Kasumi-1 (cell line): ENCODE data around the gene TOMM70.
"Not testable (repeated sequence)": the region's sequence is repeated elsewhere in the genome, so short reads cannot be mapped to it uniquely, and the experiment has no call there.

ENCODE experiments used
- DNase-seq, 2 experiments: peaks; one replicate each; lab custom pipeline; 2025; lab: John Stamatoyannopoulos, UW

TOMM70 gene

DNA sequence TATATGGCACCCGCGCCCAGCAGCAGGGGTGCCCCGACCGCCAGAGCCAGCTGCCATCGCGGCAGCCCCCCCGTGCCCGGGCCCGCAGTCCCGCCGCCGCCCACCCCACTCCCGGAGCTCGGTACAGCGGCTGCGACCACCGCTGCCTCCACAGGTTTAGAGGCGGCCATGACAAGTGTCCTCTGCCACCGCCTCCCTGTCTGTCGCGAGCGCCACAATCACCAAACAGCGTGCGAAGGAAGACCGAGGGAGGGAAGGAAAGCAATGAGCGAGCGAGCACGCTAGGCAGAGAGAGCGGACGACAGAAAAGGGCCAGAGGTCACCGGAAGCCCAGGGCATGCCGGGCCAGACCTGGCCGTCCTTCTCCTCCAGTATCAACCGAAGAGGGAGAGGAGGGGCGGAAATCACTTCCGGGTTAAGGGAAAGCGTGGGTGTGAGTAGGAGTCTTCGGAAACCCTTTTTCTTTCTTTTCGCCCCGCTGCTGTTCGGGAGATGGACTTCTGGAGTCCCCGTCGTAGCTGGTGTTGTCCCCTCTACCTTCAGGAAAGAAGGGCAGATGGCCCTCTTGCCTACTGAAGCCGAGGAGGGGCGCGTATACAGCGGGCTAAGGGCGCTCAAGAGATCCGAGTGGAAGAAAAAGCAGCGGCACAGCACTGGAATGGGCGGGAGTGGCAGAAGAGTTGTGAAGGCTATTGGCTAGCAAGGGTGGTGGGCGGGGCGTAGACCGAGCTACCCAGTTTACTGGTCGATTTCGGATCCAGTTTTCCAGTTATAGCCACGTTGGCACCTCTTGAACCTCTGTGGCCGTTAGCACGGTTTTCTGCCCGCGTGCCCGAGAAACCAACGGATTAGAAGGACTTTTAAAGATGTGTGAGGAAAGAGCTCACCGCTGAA lies at the start of gene TOMM70, which contains the start of gene LNP1:
Gene TOMM70 (minus strand): TSS at position 310 of the 894 bp plus-strand sequence. CDS start 140 bp downstream, at position 170.
Gene LNP1 (plus strand): TSS at position 760 of the 894 bp plus-strand sequence. CDS start 28,191 bp downstream, outside the sequence.
- DNase-seq, result peak; percentile 97

DNA sequence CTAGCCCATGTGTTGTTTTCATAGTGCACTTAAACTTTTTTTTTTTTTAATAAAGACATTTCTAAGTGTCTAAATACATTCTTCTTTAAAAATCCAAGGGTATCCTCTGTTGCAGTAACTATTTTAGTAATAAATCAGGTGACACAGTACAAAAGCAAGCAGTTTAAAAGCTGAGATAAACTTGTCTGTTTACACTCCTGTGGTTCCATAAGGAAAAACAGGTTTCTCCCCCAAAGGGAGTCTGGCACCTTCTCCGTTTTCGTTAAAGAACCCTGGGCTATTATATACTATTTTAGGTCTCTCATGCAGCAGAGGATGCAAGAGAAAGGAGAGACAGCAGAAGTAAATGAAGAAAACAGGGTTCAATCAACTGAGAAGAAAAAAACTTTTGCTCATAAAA lies 48.3 kb upstream of the TOMM70 start:
- no peak for DNase-seq

DNA sequence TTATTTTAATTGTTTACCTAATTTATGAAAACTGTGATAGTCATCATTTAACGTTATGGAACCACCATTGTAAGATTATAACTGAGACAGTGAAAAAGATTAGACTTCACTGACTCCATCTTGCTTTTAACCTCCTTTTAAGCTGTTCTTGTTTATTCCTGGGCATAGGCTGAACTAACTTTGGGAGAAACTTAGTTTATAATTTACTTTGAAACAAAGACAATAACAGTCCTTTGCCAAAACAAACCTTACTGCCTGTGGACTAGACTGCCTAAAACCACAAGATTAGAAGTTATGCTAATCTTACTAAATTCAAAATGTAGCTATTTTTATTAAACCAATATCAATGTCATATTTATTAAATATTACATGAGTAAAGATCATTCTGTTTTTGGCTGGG lies 47.2 kb upstream of the TOMM70 start:
- DNase-seq, result no peak

GRCh38 chr3:100447067-100447466 lies 46.2 kb upstream of the TOMM70 start:
- not testable (repeated sequence) for DNase-seq

- DNase-seq, result no peak
Measured at GRCh38 chr3:100443690-100444089, 42.8 kb upstream of the TOMM70 start.

- no peak for DNase-seq
Measured at GRCh38 chr3:100440895-100441294, 40.0 kb upstream of the TOMM70 start.

DNA sequence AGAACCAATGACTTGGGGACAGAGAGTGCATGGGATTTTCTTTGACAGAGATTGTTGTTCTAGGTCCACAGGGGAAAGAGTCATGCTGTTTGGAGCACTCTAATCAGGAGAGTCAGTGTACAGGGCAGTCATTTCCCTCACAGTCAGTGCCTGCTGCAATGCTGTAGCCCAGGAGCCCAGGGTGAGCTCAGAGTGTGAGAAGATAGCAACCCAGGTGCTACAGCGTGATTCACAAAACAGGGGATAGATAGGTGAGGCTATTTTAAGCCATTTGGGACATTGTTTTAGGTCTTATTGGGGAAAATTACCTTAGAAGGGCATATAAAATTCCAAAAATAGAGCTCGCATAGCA lies 37.7 kb upstream of the TOMM70 start:
- DNase-seq, result no peak

DNA sequence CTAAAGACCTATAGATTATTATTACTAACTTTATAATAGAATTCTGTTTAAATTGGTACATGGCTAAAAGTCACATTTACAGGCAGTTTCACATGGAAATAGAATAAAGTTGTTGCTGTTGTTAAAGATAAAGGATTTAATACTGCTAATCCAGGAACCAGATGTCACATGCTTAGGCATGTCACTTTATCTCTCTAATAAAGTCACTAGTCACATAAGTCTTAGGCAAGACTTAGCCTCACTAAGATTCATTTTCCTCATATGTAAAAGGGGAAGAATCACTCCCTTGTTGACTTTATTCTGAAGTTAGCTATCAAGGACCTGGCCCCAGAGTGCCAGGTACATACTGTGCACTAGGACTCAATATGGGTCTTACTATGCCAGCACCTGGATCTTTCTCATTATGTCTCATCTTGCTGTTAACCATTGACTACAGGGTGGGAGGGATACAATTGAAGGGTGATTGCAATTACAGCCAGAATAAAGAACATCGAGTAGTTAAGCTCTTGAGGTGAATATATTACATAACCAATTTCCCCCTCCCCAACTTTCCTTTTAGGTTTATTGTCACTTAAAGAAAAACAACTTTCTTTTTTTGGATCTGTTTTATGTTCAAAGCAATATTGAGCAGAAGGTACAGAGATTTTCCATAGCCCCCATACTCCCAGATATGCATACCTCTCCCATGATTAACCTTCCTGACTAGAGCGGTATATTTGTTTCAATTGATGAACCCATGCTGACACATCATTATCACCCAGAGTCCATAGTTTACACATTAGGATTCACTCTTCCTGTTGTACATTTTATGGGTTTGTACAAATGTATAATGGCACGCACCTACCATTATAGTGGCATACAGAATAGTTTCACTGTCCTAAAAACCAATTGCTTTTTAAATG lies 37.1 kb upstream of the TOMM70 start:
- DNase-seq, result no peak

GRCh38 chr3:100436951-100437350 lies 36.1 kb upstream of the TOMM70 start:
- no peak for DNase-seq

DNA sequence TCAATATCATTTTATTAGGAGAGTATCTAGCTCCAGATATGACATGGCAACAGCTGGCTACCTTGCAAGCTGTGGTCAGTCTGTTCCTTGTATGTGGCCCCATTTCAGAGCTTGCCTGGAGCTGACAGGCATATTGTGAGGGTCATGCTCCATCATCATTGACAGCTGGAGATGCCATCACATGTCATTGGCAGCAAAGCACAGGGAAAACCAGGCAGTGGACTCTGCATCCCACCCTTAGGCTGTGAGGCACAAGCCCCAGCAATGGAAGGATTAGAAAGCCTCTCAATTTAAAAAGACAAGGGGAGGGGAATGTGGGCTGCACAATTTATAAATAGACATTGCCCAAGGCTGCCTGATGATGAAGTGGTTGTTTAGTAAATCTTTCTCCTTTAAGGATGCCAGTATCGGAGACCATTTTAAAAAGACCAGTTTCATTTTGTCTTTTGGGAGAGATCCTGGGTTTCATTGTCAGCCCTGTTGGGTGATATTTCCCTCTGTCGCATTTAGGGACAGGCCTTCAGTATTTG lies 28.4 kb upstream of the TOMM70 start:
- DNase-seq, result no peak

- no peak for DNase-seq
Measured at GRCh38 chr3:100427699-100428098, 26.8 kb upstream of the TOMM70 start.

- no peak for DNase-seq
Measured at GRCh38 chr3:100426067-100426682, 25.3 kb upstream of the TOMM70 start.

GRCh38 chr3:100425316-100425715 lies 24.4 kb upstream of the TOMM70 start:
- no peak for DNase-seq

DNA sequence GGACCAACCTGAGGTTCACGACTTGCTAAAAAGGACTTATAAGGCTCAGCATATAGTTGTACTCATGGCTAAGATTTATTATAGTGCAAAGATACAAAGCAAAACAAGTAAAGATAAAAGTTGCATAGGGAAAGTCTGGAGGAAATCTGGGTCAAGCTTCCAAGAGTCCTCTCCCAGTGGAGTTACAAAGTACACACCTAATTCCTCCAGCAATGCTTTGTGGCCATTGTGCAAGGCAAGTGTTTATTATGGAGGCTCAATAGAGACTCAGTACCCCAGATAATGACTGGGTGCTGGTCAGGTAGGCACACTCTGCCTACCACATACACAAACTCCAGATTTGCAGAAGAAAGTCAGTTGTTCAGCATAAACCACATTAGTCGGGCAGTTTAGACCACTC lies 23.4 kb upstream of the TOMM70 start:
- DNase-seq, result no peak

GRCh38 chr3:100423611-100424010 lies 22.7 kb upstream of the TOMM70 start:
- DNase-seq, result no peak

- DNase-seq, result no peak
Measured at GRCh38 chr3:100420885-100421284, 20.0 kb upstream of the TOMM70 start.

DNA sequence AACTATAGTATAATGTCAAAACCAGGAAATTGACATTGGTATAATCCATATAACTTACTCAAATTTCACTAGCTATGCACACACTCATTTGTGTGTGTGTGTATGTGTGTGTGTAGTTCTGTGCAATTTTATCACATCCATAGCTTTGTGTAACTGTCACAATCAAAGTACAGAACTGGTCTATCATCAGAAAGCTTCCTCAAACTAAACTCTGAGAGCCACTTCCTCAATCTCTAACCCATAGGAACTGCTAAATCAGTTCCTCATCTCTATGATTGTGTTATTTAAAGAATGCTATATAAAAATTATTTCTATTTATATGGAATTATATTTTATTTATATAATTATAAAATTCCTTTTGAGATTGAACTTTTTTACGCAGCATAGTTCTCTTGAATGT lies 18.5 kb upstream of the TOMM70 start:
- DNase-seq, result peak; percentile 78 to 83

DNA sequence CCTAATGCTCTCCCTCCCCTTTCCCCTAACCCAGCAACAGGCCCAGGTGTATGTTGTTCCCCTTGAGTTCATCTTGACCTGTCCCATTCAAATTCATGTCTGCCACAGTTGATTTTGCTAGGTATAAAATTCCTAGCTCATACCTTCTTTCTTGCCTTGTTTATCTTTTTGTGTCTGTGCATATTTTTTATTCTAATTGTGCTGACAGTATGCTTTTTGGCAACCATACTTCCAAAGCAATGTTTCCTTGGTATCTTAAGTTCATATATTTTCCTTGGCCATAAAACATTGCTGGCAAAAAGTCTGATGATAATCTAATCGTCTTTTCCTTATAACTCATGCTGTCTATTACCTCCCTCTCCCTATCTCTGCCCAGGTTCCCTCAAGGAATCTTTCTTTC lies 16.0 kb upstream of the TOMM70 start:
- DNase-seq, result no peak

- no peak for DNase-seq
Measured at GRCh38 chr3:100416176-100416575, 15.3 kb upstream of the TOMM70 start.

GRCh38 chr3:100413613-100414012 lies 12.7 kb upstream of the TOMM70 start:
- no peak for DNase-seq

- DNase-seq, result no peak
Measured at GRCh38 chr3:100412912-100413590, 12.2 kb upstream of the TOMM70 start.
